ENCODE data around the gene DPAGT1.

The DPAGT1 gene

GRCh38 chr11:119087123-119087522, 14.5 kb downstream of the DPAGT1 start:
- H3K4me1 ChIP-seq (ENCODE audit: control insufficient read depth in 1 of 2, insufficient read depth in 1 of 2, low read depth in 1 of 2, low read length in 1 of 2): peaks cover 52 to 56% of the 10 kb centered on the region in 2 experiments
- H3K36me3 ChIP-seq: peaks cover 6% of the 10 kb centered on the region
- no peaks in the 10 kb centered on the region for H3K9me3 ChIP-seq
- no peak overlapping the region for H3K27ac ChIP-seq
- H3K4me3 ChIP-seq (ENCODE audit: low read depth in 1 of 2, low read length in 1 of 2): no peak overlapping the region
- no peaks in the 10 kb centered on the region for H3K27me3 ChIP-seq
- TF ChIP-seq, protein P1, sequence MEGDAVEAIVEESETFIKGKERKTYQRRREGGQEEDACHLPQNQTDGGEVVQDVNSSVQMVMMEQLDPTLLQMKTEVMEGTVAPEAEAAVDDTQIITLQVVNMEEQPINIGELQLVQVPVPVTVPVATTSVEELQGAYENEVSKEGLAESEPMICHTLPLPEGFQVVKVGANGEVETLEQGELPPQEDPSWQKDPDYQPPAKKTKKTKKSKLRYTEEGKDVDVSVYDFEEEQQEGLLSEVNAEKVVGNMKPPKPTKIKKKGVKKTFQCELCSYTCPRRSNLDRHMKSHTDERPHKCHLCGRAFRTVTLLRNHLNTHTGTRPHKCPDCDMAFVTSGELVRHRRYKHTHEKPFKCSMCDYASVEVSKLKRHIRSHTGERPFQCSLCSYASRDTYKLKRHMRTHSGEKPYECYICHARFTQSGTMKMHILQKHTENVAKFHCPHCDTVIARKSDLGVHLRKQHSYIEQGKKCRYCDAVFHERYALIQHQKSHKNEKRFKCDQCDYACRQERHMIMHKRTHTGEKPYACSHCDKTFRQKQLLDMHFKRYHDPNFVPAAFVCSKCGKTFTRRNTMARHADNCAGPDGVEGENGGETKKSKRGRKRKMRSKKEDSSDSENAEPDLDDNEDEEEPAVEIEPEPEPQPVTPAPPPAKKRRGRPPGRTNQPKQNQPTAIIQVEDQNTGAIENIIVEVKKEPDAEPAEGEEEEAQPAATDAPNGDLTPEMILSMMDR (IDR thresholded peaks at IDR 0.05): no peak

GRCh38 chr11:119085437-119085847, 16.2 kb downstream of the DPAGT1 start:
- Histone ChIP-seq H3K36me3 (peaks cover 23% of the 10 kb centered on the region), H3K27me3 (no peaks in the 10 kb centered on the region), H3K4me1 (ENCODE audit: control insufficient read depth in 1 of 2, insufficient read depth in 1 of 2, low read depth in 1 of 2, low read length in 1 of 2) (peaks cover 37 to 39% of the 10 kb centered on the region in 2 experiments), H3K27ac (peak overlapping the region; percentile 81), H3K9me3 (no peaks in the 10 kb centered on the region), H3K4me3 (ENCODE audit: low read depth in 1 of 2, low read length in 1 of 2) (peak overlapping the region; percentile 90 to 91)
- TF ChIP-seq, protein P1 (IDR thresholded peaks at IDR 0.05): no peak

DNA sequence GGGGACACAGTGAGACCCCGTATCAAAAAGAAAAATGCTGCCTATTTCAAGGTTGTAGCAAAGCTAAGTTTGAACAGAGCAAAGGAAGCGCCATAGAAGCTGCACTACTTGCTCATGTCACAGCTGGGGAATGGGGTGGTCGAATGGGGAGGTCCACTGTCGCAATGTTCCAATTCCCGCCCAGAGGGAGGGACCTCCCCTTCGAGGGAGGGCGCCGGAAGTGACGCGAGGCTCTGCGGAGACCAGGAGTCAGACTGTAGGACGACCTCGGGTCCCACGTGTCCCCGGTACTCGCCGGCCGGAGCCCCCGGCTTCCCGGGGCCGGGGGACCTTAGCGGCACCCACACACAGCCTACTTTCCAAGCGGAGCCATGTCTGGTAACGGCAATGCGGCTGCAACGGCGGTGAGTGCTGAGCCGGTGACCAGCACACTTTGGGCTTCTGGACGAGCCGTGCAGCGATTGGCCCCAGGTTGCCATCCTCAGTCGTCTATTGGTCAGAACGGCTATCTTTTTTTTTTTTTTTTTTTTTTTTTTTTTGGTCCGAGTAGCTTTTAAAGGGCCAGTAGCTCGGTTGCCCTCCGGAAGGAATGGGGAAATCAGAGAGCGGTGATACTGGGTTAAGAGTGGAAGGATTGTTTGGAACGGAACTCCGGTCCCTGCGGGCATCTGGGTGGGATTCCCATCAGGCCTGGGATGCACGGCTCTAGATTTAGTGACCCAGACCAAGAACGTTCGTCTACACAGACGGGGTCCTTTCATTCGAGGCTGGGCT, 16.8 kb downstream of the DPAGT1 start, which contains the start of gene HMBS:
Gene HMBS (plus strand): TSS at position 219 of the 774 bp plus-strand sequence. CDS start 153 bp downstream, at position 372.
- peak within 1 kb of the TSS; percentile 90 to 91 for H3K4me3 ChIP-seq (ENCODE audit: low read depth in 1 of 2, low read length in 1 of 2)
- peaks cover 28% of the 10 kb centered on the region for H3K36me3 ChIP-seq
- H3K27ac ChIP-seq: peak within 1 kb of the TSS; percentile 81
- peaks cover 31 to 33% of the 10 kb centered on the region in 2 experiments for H3K4me1 ChIP-seq (ENCODE audit: control insufficient read depth in 1 of 2, insufficient read depth in 1 of 2, low read depth in 1 of 2, low read length in 1 of 2)
- TF ChIP-seq, protein P1 (IDR thresholded peaks at IDR 0.05): no peak
- H3K27me3 ChIP-seq: no peaks in the 10 kb centered on the region
- no peaks in the 10 kb centered on the region for H3K9me3 ChIP-seq

GRCh38 chr11:119081682-119082260, 19.9 kb downstream of the DPAGT1 start:
- peaks cover 16 to 17% of the 10 kb centered on the region in 2 experiments for H3K4me1 ChIP-seq (ENCODE audit: control insufficient read depth in 1 of 2, insufficient read depth in 1 of 2, low read depth in 1 of 2, low read length in 1 of 2)
- H3K4me3 ChIP-seq (ENCODE audit: low read depth in 1 of 2, low read length in 1 of 2): no peak overlapping the region
- peaks cover 59% of the 10 kb centered on the region for H3K36me3 ChIP-seq
- no peaks in the 10 kb centered on the region for H3K27me3 ChIP-seq
- peak overlapping the region; percentile 21 for H3K27ac ChIP-seq
- no peaks in the 10 kb centered on the region for H3K9me3 ChIP-seq
- TF ChIP-seq, protein P1 (IDR thresholded peaks at IDR 0.05): no peak

DNA sequence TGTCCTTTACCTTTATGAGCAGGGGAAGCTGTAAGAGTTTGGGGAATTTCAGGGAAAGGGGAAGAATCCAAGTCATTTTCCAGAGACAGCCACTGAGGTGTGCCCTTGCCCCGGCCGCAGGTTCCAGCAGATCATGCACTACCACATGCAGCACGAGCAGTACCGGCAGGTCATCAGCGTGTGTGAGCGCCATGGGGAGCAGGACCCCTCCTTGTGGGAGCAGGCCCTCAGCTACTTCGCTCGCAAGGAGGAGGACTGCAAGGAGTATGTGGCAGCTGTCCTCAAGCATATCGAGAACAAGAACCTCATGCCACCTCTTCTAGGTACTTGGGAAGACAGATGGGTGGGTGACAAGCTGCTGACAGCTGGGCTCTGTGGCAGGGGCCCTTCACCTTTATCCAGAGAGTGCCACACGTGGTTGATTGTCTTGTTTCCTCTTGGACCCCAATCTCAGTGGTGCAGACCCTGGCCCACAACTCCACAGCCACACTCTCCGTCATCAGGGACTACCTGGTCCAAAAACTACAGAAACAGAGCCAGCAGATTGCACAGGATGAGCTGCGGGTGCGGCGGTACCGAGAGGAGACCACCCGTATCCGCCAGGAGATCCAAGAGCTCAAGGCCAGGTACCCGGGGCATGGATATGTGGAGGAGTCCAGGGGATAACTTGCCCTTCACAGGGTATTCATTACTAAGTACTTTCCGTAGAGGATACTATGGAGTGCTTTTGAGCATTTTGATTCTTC, 22.8 kb downstream of the DPAGT1 start:
- Histone ChIP-seq H3K27me3 (no peaks in the 10 kb centered on the region), H3K4me3 (ENCODE audit: low read depth in 1 of 2, low read length in 1 of 2) (no peak overlapping the region), H3K9me3 (no peaks in the 10 kb centered on the region), H3K4me1 (ENCODE audit: control insufficient read depth in 1 of 2, insufficient read depth in 1 of 2, low read depth in 1 of 2, low read length in 1 of 2) (no peaks in the 10 kb centered on the region), H3K36me3 (peaks cover 84% of the 10 kb centered on the region), H3K27ac (no peak overlapping the region)
- TF ChIP-seq, protein P1 (IDR thresholded peaks at IDR 0.05): no peak
